HCT116 (cell line): ENCODE results near the gene TCP11. TPM values are rescaled to one million over a fixed set of nuclear protein-coding genes. Genes with fewer than 3 reads are reported as not detected.

ENCODE experiments used
- ATAC-seq: fragments of 200-7000 bp; cut with Tn5 transposase; 2 replicates; pipeline ENCODE4 v1.9.1; 2020; ENCODE audit warnings: mild to moderate bottlenecking, moderate library complexity
- BruUV-seq: library from RNA; stranded (reverse); fragments of 400-500 nt; replicated peaks from 2 replicates; lab custom pipeline; 2021; lab: Mats Ljungman, UMichigan
- CTCF ChIA-PET: fragments of 300-600 bp; sonication (Branson Sonifier 250); formaldehyde crosslinking; loops from one replicate; lab custom pipeline; 2021; ENCODE audit warnings: antibody characterized with exemption; lab: Charles Lee
- POLR2A ChIA-PET: fragments of 300-600, 350-600 bp; sonication (Branson Sonifier 250); formaldehyde crosslinking; loops from one replicate; lab custom pipeline; 2021; ENCODE audit warnings: antibody characterized with exemption; lab: Charles Lee
- RAD21 ChIA-PET, 2 experiments: fragments of 300-600 bp; sonication (Branson Sonifier 250); formaldehyde crosslinking; loops; one replicate each; lab custom pipeline; 2023; ENCODE audit warnings: low total read pairs in 2 of 2; ENCODE audit not compliant: uncharacterized antibody in 2 of 2, unreplicated experiment in 2 of 2, low non-redundant PET in 1 of 2; lab: Charles Lee
- DNase-seq: peaks from one replicate; pipeline ENCODE4 v3.0.0-alpha.2; 2010; ENCODE audit warnings: low read depth, low spot score
- H2AFZ ChIP-seq: fragments of 200-600 bp; shearing (Covaris generic), sonication (generic); 2 replicates; pipeline ENCODE4 v1.6.1; 2017; ENCODE audit warnings: low read depth, mixed run types, mixed read lengths, antibody characterized with exemption, low read length; ENCODE audit not compliant: poor library complexity, severe bottlenecking
- H3K27ac ChIP-seq: 2 replicates; pipeline ENCODE4 v1.5.1; 2012; ENCODE audit warnings: low read depth, low read length
- H3K27me3 ChIP-seq: fragments of 200-600 bp; sonication (generic); 2 replicates; pipeline ENCODE4 v1.6.1; 2016; ENCODE audit warnings: mixed run types, low read length, mixed read lengths; ENCODE audit not compliant: insufficient read depth
- H3K36me3 ChIP-seq, 2 experiments: fragments of 200-500 bp in 1 of 2; fragments of 200-600 bp in 1 of 2; sonication (Bioruptor generic) in 1 of 2; sonication (generic) in 1 of 2; 2 replicates each; pipeline versions ENCODE4 v1.5.1 to v1.6.1; 2014 to 2016; ENCODE audit warnings: low read length in 2 of 2, inconsistent platforms in 1 of 2, mixed read lengths in 1 of 2, mixed run types in 1 of 2; ENCODE audit not compliant: insufficient read depth in 2 of 2, control insufficient read depth in 1 of 2
- H3K4me1 ChIP-seq, 2 experiments: fragments of 200-600 bp in 1 of 2; sonication (generic) in 1 of 2; 2 replicates each; pipeline versions ENCODE4 v1.5.1 to v1.6.1; 2012 to 2017; ENCODE audit warnings: low read length in 2 of 2, inconsistent platforms in 1 of 2, mild to moderate bottlenecking in 1 of 2, mixed read lengths in 1 of 2, mixed run types in 1 of 2, moderate library complexity in 1 of 2; ENCODE audit not compliant: insufficient read depth in 2 of 2, control insufficient read depth in 1 of 2
- H3K4me2 ChIP-seq: fragments of 200-600 bp; sonication (generic); 2 replicates; pipeline ENCODE4 v1.6.1; 2017; ENCODE audit warnings: mixed run types, low read length, mixed read lengths
- H3K4me3 ChIP-seq, 2 experiments: fragments of 200-600 bp in 1 of 2; sonication (generic) in 1 of 2; replicated peaks in 1 of 2; 2 replicates each; pipeline ENCODE4 v1.5.1; 2011 to 2016; ENCODE audit warnings: low read length in 2 of 2, control low read depth in 1 of 2, low read depth in 1 of 2, mild to moderate bottlenecking in 1 of 2, mixed read lengths in 1 of 2, mixed run types in 1 of 2
- H3K79me2 ChIP-seq: fragments of 200-600 bp; sonication (generic); 2 replicates; pipeline ENCODE4 v1.6.1; 2017; ENCODE audit warnings: mild to moderate bottlenecking, mixed run types, low read length, moderate library complexity, mixed read lengths; ENCODE audit not compliant: insufficient read depth
- H3K9ac ChIP-seq: fragments of 200-600 bp; sonication (generic); 2 replicates; pipeline ENCODE4 v1.6.1; 2016; ENCODE audit warnings: low read length, mixed read lengths
- H3K9me2 ChIP-seq: fragments of 200-600 bp; sonication (generic), shearing (Covaris generic); 2 replicates; pipeline ENCODE4 v1.6.1; 2017; ENCODE audit warnings: mixed run types, mild to moderate bottlenecking, moderate library complexity; ENCODE audit not compliant: insufficient read depth
- H3K9me3 ChIP-seq, 2 experiments: fragments of 200-500 bp in 1 of 2; fragments of 200-600 bp in 1 of 2; sonication (Bioruptor generic) in 1 of 2; sonication (generic) in 1 of 2; 2 replicates each; pipeline ENCODE4 v1.6.1; 2014 to 2017; ENCODE audit warnings: low read length in 2 of 2, mixed read lengths in 2 of 2, inconsistent platforms in 1 of 2, low read depth in 1 of 2, mild to moderate bottlenecking in 1 of 2, mixed run types in 1 of 2, moderate library complexity in 1 of 2; ENCODE audit not compliant: control insufficient read depth in 1 of 2, insufficient read depth in 1 of 2
- H4K20me1 ChIP-seq: fragments of 200-600 bp; sonication (generic), shearing (Covaris generic); 2 replicates; pipeline ENCODE4 v1.6.1; 2017; ENCODE audit warnings: mixed run types, mild to moderate bottlenecking, moderate library complexity; ENCODE audit not compliant: insufficient read depth
- ATF3 ChIP-seq: IDR thresholded peaks from 2 replicates; pipeline ENCODE4 v1.6.1; 2012
- EZH2 ChIP-seq: fragments of 200-600 bp; sonication (generic); IDR thresholded peaks from 2 replicates; pipeline ENCODE4 v1.6.1; 2017; ENCODE audit warnings: antibody characterized with exemption, mixed run types
- FOSL1 ChIP-seq: IDR thresholded peaks from 2 replicates; pipeline ENCODE4 v1.6.1; 2012; ENCODE audit warnings: low read depth
- JUND ChIP-seq: IDR thresholded peaks from 2 replicates; pipeline ENCODE4 v1.6.1; 2012
- MAX ChIP-seq: IDR thresholded peaks from 2 replicates; pipeline ENCODE4 v1.6.1; 2012
- POLR2A ChIP-seq: IDR thresholded peaks from 2 replicates; pipeline ENCODE4 v1.7.0; 2011; ENCODE audit warnings: borderline replicate concordance; ENCODE audit not compliant: insufficient read depth, insufficient read length; ENCODE audit errors: extremely low read depth
- POLR2AphosphoS5 ChIP-seq: IDR thresholded peaks from 2 replicates; pipeline ENCODE4 v1.6.1; 2011; ENCODE audit warnings: mild to moderate bottlenecking, low read depth, low read length, moderate library complexity
- RAD21 ChIP-seq: IDR thresholded peaks from 2 replicates; pipeline ENCODE4 v1.6.1; 2012; ENCODE audit warnings: low read depth, mild to moderate bottlenecking
- REST ChIP-seq: IDR thresholded peaks from 2 replicates; pipeline ENCODE4 v1.6.1; 2012; ENCODE audit warnings: low read depth
- SIN3A ChIP-seq: IDR thresholded peaks from 2 replicates; pipeline ENCODE4 v1.6.1; 2012; ENCODE audit warnings: low read depth
- SP1 ChIP-seq: IDR thresholded peaks from 2 replicates; pipeline ENCODE4 v1.6.1; 2012; ENCODE audit warnings: low read depth
- SRF ChIP-seq: IDR thresholded peaks from 2 replicates; pipeline ENCODE4 v1.6.1; 2012; ENCODE audit warnings: low read depth
- YY1 ChIP-seq: IDR thresholded peaks from 2 replicates; pipeline ENCODE4 v1.6.1; 2011; ENCODE audit warnings: low read length, low read depth, moderate library complexity, mild to moderate bottlenecking; ENCODE audit not compliant: insufficient replicate concordance; ENCODE audit errors: extremely low read depth
- ZFX ChIP-seq: fragments of 450-650 bp; IDR thresholded peaks from 2 replicates; pipeline ENCODE4 v1.6.1; 2017
- intact Hi-C: fragments of 100-400 bp; cut with micrococcal nuclease; formaldehyde crosslinking; loops from 2 replicates; pipeline ENCODE4 v1.10.0; 2022
- total RNA-seq: library from RNA; stranded (reverse); gene quantifications from one replicate; pipeline ENCODE4 v1.2.1, GENCODE V29; 2021; ENCODE audit not compliant: unreplicated experiment

The TCP11 gene
- total RNA-seq, 1 experiment from 2014 or later: not detected

GRCh38 chr6:35128042-35128441, 13.1 kb downstream of the TCP11 start:
- CTCF ChIA-PET: interaction anchor here (0.6 to 1.7 kb wide), 2 partner anchors 31 to 141 kb away, joined by 3 to 4 read pairs; no protein-coding TSS in a partner anchor

GRCh38 chr6:35124356-35124755, 16.8 kb downstream of the TCP11 start:
- no peak overlapping the region for H3K4me2 ChIP-seq
- H3K4me3 ChIP-seq: no peak overlapping the region
- no peak overlapping the region for H2AFZ ChIP-seq
- no peaks in the 10 kb centered on the region for H3K36me3 ChIP-seq
- ATAC-seq: no peak
- TF ChIP-seq REST (no peak), POLR2AphosphoS5 (no peak), JUND (no peak), ZFX (no peak), YY1 (no peak), SIN3A (no peak), SRF (no peak), SP1 (no peak), ATF3 (no peak)
- intact Hi-C loops: no loop called here
- H3K27ac ChIP-seq: no peak overlapping the region
- H3K4me1 ChIP-seq: no peaks in the 10 kb centered on the region
- H4K20me1 ChIP-seq: no peaks in the 10 kb centered on the region
- CTCF ChIA-PET: no interaction called here
- BruUV-seq: no TSS peak
- no peak overlapping the region for H3K9ac ChIP-seq
- RAD21 ChIA-PET: no interaction called here
- no peak for DNase-seq
- H3K9me2 ChIP-seq: no peaks in the 10 kb centered on the region; the same call in 1 of the 2 replicates
- no peaks in the 10 kb centered on the region for H3K27me3 ChIP-seq
- 0 out of 4 replicates have a peak, but pooled peaks cover 0 to 4% of the 10 kb centered on the region in 2 experiments for H3K9me3 ChIP-seq
- no peaks in the 10 kb centered on the region for H3K79me2 ChIP-seq
- POLR2A ChIA-PET: no interaction called here

More at GRCh38 chr6:35128042-35128441, 13.1 kb downstream of the TCP11 start:
- Histone ChIP-seq H3K36me3 (no peaks in the 10 kb centered on the region), H3K27ac (no peak overlapping the region), H3K9ac (no peak overlapping the region), H4K20me1 (no peaks in the 10 kb centered on the region), H2AFZ (no peak overlapping the region), H3K27me3 (no peaks in the 10 kb centered on the region), H3K9me2 (no peaks in the 10 kb centered on the region), H3K79me2 (no peaks in the 10 kb centered on the region), H3K4me2 (no peak overlapping the region), H3K9me3 (0 out of 4 replicates have a peak, but pooled peaks cover 0 to 1% of the 10 kb centered on the region in 2 experiments), H3K4me1 (no peaks in the 10 kb centered on the region), H3K4me3 (no peak overlapping the region)
- BruUV-seq: no TSS peak
- ChIA-PET RAD21 (no interaction called here), POLR2A (interaction anchor here (0.9 kb wide), 1 partner anchor 10 kb away, joined by 3 read pairs; no protein-coding TSS in a partner anchor)
- no peak for TF ChIP-seq POLR2A
- no peak for TF ChIP-seq RAD21
- TF ChIP-seq ZFX: no peak
- no peak for TF ChIP-seq SRF
- TF ChIP-seq POLR2AphosphoS5: no peak
- TF ChIP-seq FOSL1: no peak
- TF ChIP-seq SP1: no peak
- no peak for TF ChIP-seq YY1
- TF ChIP-seq MAX: no peak
- TF ChIP-seq EZH2: no peak
- no peak for DNase-seq
- no peak for ATAC-seq
- intact Hi-C loops: no loop called here
